ENCODE measurements around the gene FOXP1. TPM values are rescaled to one million over a fixed set of nuclear protein-coding genes. Genes with fewer than 3 reads are reported as not detected.

The FOXP1 gene
- total RNA-seq, 4 donors from 2014 or later = 13.2 to 46.6 (median 29.2) TPM

GRCh38 chr3:71134521-71134920 lies 449.0 kb downstream of the FOXP1 start:
- H3K9me3 ChIP-seq = no peaks in the 10 kb centered on the region
- DNase-seq (no peak), ATAC-seq (no peak)
- peaks cover 44 to 58% of the 10 kb centered on the region in 2 donors for H3K4me1 ChIP-seq
- no peak for TF ChIP-seq POLR2A (IDR thresholded peaks at IDR 0.05)
- TF ChIP-seq CTCF (IDR thresholded peaks at IDR 0.05 in 4 of 5, conservative IDR thresholded peaks at IDR 0.05 in 1 of 5) = no peak
- intact Hi-C loops (cut with DNase I; ENCODE audit: low total_unique reads) (loop anchor here (5.0 kb wide), 1 partner anchor 67 kb away; no protein-coding TSS in a partner anchor), in situ Hi-C loops (cut with MboI; ENCODE audit: low sequenced_read_pairs in 4 of 4) (loop anchor here in 1 of 4 donors (25.0 kb wide), 1 partner anchor 453 kb away; the partner anchor contains the start of gene FOXP1)
- no peaks in the 10 kb centered on the region for H3K36me3 ChIP-seq
- H3K27me3 ChIP-seq = no peaks in the 10 kb centered on the region
- peak overlapping the region in 1 of 4 donors; percentile 7 for H3K4me3 ChIP-seq
- H3K27ac ChIP-seq = peak overlapping the region in 2 of 4 donors; percentile 6 to 19

GRCh38 chr3:71133865-71134264 lies 449.7 kb downstream of the FOXP1 start:
- H3K36me3 ChIP-seq = no peaks in the 10 kb centered on the region
- H3K27ac ChIP-seq = peak overlapping the region in 3 of 4 donors; percentile 6 to 26 (median 19)
- H3K4me3 ChIP-seq = peak overlapping the region in 1 of 4 donors; percentile 7
- no peak for DNase-seq
- TF ChIP-seq POLR2A (IDR thresholded peaks at IDR 0.05) (no peak), CTCF (IDR thresholded peaks at IDR 0.05 in 4 of 5, conservative IDR thresholded peaks at IDR 0.05 in 1 of 5) (no peak)
- H3K27me3 ChIP-seq = no peaks in the 10 kb centered on the region
- no peak for ATAC-seq
- intact Hi-C loops (cut with DNase I; ENCODE audit: low total_unique reads) = loop anchor here (5.0 kb wide), 1 partner anchor 67 kb away; no protein-coding TSS in a partner anchor
- in situ Hi-C loops (cut with MboI; ENCODE audit: low sequenced_read_pairs in 4 of 4) = loop anchor here in 1 of 4 donors (25.0 kb wide), 1 partner anchor 453 kb away; the partner anchor contains the start of gene FOXP1
- H3K4me1 ChIP-seq = peaks cover 44 to 63% of the 10 kb centered on the region in 2 donors
- H3K9me3 ChIP-seq = no peaks in the 10 kb centered on the region

- in situ Hi-C loops (cut with MboI; ENCODE audit: low sequenced_read_pairs in 4 of 4) = loop anchor here in 1 of 4 donors (25.0 kb wide), 1 partner anchor 454 kb away; the partner anchor contains the start of gene FOXP1
- Histone ChIP-seq H3K4me1 (peaks cover 49 to 58% of the 10 kb centered on the region in 2 donors), H3K27ac (no peak overlapping the region), H3K9me3 (no peaks in the 10 kb centered on the region), H3K4me3 (no peak overlapping the region), H3K27me3 (no peaks in the 10 kb centered on the region), H3K36me3 (no peaks in the 10 kb centered on the region)
- DNase-seq = no peak
- no peak for ATAC-seq
- TF ChIP-seq CTCF (IDR thresholded peaks at IDR 0.05 in 4 of 5, conservative IDR thresholded peaks at IDR 0.05 in 1 of 5) (no peak), POLR2A (IDR thresholded peaks at IDR 0.05) (no peak)
- intact Hi-C loops (cut with DNase I; ENCODE audit: low total_unique reads) = loop anchor here (5.0 kb wide), 1 partner anchor 66 kb away; no protein-coding TSS in a partner anchor
Measured at GRCh38 chr3:71132995-71133730, 450.4 kb downstream of the FOXP1 start.

- peaks cover 52 to 58% of the 10 kb centered on the region in 2 donors for H3K4me1 ChIP-seq
- intact Hi-C loops (cut with DNase I; ENCODE audit: low total_unique reads) (loop anchor here (5.0 kb wide), 1 partner anchor 64 kb away; no protein-coding TSS in a partner anchor), in situ Hi-C loops (cut with MboI; ENCODE audit: low sequenced_read_pairs in 4 of 4) (loop anchor here in 1 of 4 donors (25.0 kb wide), 1 partner anchor 456 kb away; the partner anchor contains the start of gene FOXP1)
- ATAC-seq = no peak
- no peaks in the 10 kb centered on the region for H3K27me3 ChIP-seq
- H3K27ac ChIP-seq = peak overlapping the region; percentile 61 to 78 (median 71)
- no peak for DNase-seq
- TF ChIP-seq CTCF (IDR thresholded peaks at IDR 0.05 in 4 of 5, conservative IDR thresholded peaks at IDR 0.05 in 1 of 5) (no peak), POLR2A (IDR thresholded peaks at IDR 0.05) (no peak)
- peak overlapping the region in 2 of 4 donors; percentile 57 to 69 for H3K4me3 ChIP-seq
- H3K9me3 ChIP-seq = no peaks in the 10 kb centered on the region
- H3K36me3 ChIP-seq = no peaks in the 10 kb centered on the region
Measured at GRCh38 chr3:71131375-71132314, 451.9 kb downstream of the FOXP1 start.
